ENCODE data around the gene TMEM121.

Gene TMEM121

GRCh38 chr14:105484069-105484996, 42.0 kb upstream of the TMEM121 start:
- DNase-seq (ENCODE audit: low read depth): no peak
- no peak overlapping the region for H3K4me3 ChIP-seq (ENCODE audit: low read length)
- no peak for TF ChIP-seq CTCF (IDR thresholded peaks at IDR 0.05; ENCODE audit: insufficient read depth, low read depth, low read length, missing control alignments)

- no peak for TF ChIP-seq CTCF (IDR thresholded peaks at IDR 0.05; ENCODE audit: insufficient read depth, low read depth, low read length, missing control alignments)
- H3K4me3 ChIP-seq (ENCODE audit: low read length): no peak overlapping the region
Observed at GRCh38 chr14:105484997-105485393, 41.4 kb upstream of the TMEM121 start.

GRCh38 chr14:105485739-105486162, 40.6 kb upstream of the TMEM121 start:
- H3K4me3 ChIP-seq (ENCODE audit: low read length): no peak overlapping the region

More at GRCh38 chr14:105484997-105485393, 41.4 kb upstream of the TMEM121 start:
- no peak for DNase-seq (ENCODE audit: low read depth)

GRCh38 chr14:105486163-105486973, 40.0 kb upstream of the TMEM121 start, which contains the start of gene CRIP1:
CRIP1 (plus strand) TSS chr14:105486886; CDS start chr14:105487260, 374 bp downstream.
- no peak for DNase-seq (ENCODE audit: low read depth)
- no peak for TF ChIP-seq CTCF (IDR thresholded peaks at IDR 0.05; ENCODE audit: insufficient read depth, low read depth, low read length, missing control alignments)
- no peak within 1 kb of the TSS for H3K4me3 ChIP-seq (ENCODE audit: low read length)

More at GRCh38 chr14:105485739-105486162, 40.6 kb upstream of the TMEM121 start:
- no peak for TF ChIP-seq CTCF (IDR thresholded peaks at IDR 0.05; ENCODE audit: insufficient read depth, low read depth, low read length, missing control alignments)
- no peak for DNase-seq (ENCODE audit: low read depth)

- H3K4me3 ChIP-seq (ENCODE audit: low read length): no peak overlapping the region
- TF ChIP-seq CTCF (IDR thresholded peaks at IDR 0.05; ENCODE audit: insufficient read depth, low read depth, low read length, missing control alignments): no peak
- no peak for DNase-seq (ENCODE audit: low read depth)
Observed at GRCh38 chr14:105486974-105487448, 39.4 kb upstream of the TMEM121 start.

- H3K4me3 ChIP-seq (ENCODE audit: low read length): no peak overlapping the region
- DNase-seq (ENCODE audit: low read depth): no peak
- TF ChIP-seq CTCF (IDR thresholded peaks at IDR 0.05; ENCODE audit: insufficient read depth, low read depth, low read length, missing control alignments): no peak
Observed at GRCh38 chr14:105487449-105487985, 38.9 kb upstream of the TMEM121 start.
